Measurements from ENCODE around the gene RNASEH2A. TPM values are rescaled to one million over a fixed set of nuclear protein-coding genes. Genes with fewer than 3 reads are reported as not detected.

Gene RNASEH2A
- total RNA-seq, 1 experiment from 2014 or later: 72.9 TPM

DNA sequence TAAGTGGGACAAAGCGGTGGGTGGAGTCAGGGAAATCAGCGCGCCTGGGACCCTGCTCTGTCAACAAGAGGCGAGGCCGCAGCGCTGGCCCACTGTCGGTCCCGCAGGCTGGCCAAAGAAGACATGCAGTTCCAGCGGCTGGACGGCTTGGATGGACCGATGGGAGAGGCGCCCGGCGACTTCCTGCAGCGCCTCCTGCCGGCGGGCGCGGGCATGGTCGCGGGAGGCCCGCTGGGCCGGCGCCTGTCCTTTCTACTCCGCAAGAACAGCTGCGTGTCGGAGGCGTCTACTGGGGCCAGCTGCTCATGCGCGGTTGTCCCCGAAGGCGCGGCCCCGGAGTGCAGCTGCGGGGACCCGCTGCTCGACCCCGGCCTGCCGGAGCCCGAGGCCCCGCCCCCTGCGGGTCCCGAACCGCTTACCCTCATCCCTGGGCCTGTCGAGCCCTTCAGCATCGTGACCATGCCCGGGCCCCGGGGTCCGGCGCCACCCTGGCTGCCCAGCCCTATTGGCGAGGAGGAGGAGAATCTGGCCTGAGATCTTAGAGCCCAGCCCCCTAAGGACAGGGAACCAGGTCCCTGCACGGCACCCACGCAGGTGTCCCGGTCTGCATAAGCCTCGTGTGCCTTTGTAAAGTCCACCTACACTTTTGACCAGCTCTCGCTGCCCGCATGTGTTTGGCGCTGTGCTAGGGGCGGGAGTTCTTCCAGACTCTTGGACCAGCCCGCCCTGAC is 48.7 kb upstream of the RNASEH2A start:
- Mint-ChIP-seq H3K27ac (peak overlapping the region; percentile 63; the same call in 1 of the 2 replicates), H3K4me1 (peaks cover 2% of the 10 kb centered on the region; the same call in 1 of the 2 replicates), H3K4me3 (peak overlapping the region; percentile 59), H3K9me3 (no peaks in the 10 kb centered on the region), H3K36me3 (peaks cover 5% of the 10 kb centered on the region; the same call in 1 of the 2 replicates), H3K27me3 (ENCODE audit: low read depth) (peaks cover 26% of the 10 kb centered on the region)
- DNase-seq (ENCODE audit: low spot score) (peak; percentile 91), ATAC-seq (peak; percentile 88)
- ChIA-PET CTCF (interaction anchor here (0.5 to 11.1 kb wide), 49 partner anchors 9 to 1257 kb away, joined by 3 to 341 read pairs (median 6); partner anchors contain the start of genes ECSIT, FBXW9, GCDH and GET3), POLR2A (interaction anchor here (0.5 to 1.4 kb wide), 11 partner anchors 9 to 180 kb away, joined by 3 to 12 read pairs (median 4); partner anchors contain the start of genes CALR, FBXW9 and GCDH)
- TF ChIP-seq SP1 (CRISPR knock-in tag; conservative IDR thresholded peaks at IDR 0.05): peak; percentile 30; the same call in 1 of the 2 replicates
- TF ChIP-seq FOXK1 (CRISPR knock-in tag; IDR thresholded peaks at IDR 0.05): 0 out of 2 replicates have a peak, but pooled peaks have one; percentile 31
- TF ChIP-seq, protein P1, sequence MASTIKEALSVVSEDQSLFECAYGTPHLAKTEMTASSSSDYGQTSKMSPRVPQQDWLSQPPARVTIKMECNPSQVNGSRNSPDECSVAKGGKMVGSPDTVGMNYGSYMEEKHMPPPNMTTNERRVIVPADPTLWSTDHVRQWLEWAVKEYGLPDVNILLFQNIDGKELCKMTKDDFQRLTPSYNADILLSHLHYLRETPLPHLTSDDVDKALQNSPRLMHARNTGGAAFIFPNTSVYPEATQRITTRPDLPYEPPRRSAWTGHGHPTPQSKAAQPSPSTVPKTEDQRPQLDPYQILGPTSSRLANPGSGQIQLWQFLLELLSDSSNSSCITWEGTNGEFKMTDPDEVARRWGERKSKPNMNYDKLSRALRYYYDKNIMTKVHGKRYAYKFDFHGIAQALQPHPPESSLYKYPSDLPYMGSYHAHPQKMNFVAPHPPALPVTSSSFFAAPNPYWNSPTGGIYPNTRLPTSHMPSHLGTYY (CRISPR knock-in tag; IDR thresholded peaks at IDR 0.05): peak; percentile 66; the same call in 1 of the 2 replicates
- TF ChIP-seq, protein P2, sequence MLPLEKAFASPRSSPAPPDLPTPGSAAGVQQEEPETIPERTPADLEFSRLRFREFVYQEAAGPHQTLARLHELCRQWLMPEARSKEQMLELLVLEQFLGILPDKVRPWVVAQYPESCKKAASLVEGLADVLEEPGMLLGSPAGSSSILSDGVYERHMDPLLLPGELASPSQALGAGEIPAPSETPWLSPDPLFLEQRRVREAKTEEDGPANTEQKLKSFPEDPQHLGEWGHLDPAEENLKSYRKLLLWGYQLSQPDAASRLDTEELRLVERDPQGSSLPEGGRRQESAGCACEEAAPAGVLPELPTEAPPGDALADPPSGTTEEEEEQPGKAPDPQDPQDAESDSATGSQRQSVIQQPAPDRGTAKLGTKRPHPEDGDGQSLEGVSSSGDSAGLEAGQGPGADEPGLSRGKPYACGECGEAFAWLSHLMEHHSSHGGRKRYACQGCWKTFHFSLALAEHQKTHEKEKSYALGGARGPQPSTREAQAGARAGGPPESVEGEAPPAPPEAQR (CRISPR knock-in tag; IDR thresholded peaks at IDR 0.05): no peak
- no peak for TF ChIP-seq ELF4 (CRISPR knock-in tag; IDR thresholded peaks at IDR 0.05; ENCODE audit: low read depth)
- TF ChIP-seq ATF1 (CRISPR knock-in tag; IDR thresholded peaks at IDR 0.05): no peak
- TF ChIP-seq JUN (CRISPR knock-in tag; IDR thresholded peaks at IDR 0.05): no peak
- TF ChIP-seq, protein P3, sequence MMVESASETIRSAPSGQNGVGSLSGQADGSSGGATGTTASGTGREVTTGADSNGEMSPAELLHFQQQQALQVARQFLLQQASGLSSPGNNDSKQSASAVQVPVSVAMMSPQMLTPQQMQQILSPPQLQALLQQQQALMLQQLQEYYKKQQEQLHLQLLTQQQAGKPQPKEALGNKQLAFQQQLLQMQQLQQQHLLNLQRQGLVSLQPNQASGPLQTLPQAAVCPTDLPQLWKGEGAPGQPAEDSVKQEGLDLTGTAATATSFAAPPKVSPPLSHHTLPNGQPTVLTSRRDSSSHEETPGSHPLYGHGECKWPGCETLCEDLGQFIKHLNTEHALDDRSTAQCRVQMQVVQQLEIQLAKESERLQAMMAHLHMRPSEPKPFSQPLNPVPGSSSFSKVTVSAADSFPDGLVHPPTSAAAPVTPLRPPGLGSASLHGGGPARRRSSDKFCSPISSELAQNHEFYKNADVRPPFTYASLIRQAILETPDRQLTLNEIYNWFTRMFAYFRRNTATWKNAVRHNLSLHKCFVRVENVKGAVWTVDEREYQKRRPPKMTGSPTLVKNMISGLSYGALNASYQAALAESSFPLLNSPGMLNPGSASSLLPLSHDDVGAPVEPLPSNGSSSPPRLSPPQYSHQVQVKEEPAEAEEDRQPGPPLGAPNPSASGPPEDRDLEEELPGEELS (CRISPR knock-in tag; IDR thresholded peaks at IDR 0.05): peak; percentile 29; the same call in 1 of the 2 replicates
- peak; percentile 80; the same call in 1 of the 2 replicates for TF ChIP-seq EMX1 (CRISPR knock-in tag; IDR thresholded peaks at IDR 0.05)
- TF ChIP-seq, protein P4, sequence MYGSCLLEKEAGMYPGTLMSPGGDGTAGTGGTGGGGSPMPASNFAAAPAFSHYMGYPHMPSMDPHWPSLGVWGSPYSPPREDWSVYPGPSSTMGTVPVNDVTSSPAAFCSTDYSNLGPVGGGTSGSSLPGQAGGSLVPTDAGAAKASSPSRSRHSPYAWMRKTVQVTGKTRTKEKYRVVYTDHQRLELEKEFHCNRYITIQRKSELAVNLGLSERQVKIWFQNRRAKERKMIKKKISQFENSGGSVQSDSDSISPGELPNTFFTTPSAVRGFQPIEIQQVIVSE (CRISPR knock-in tag; IDR thresholded peaks at IDR 0.05; ENCODE audit: borderline replicate concordance): no peak
- 0 out of 2 replicates have a peak, but pooled peaks have one; percentile 76 for TF ChIP-seq KAT7 (CRISPR knock-in tag; IDR thresholded peaks at IDR 0.05; ENCODE audit: borderline replicate concordance)
- TF ChIP-seq ZNF121 (CRISPR knock-in tag; IDR thresholded peaks at IDR 0.05): peak; percentile 65
- 0 out of 2 replicates have a peak, but pooled peaks have one; percentile 27 for TF ChIP-seq ZNF671 (CRISPR knock-in tag; IDR thresholded peaks at IDR 0.05)
- TF ChIP-seq, protein P5, sequence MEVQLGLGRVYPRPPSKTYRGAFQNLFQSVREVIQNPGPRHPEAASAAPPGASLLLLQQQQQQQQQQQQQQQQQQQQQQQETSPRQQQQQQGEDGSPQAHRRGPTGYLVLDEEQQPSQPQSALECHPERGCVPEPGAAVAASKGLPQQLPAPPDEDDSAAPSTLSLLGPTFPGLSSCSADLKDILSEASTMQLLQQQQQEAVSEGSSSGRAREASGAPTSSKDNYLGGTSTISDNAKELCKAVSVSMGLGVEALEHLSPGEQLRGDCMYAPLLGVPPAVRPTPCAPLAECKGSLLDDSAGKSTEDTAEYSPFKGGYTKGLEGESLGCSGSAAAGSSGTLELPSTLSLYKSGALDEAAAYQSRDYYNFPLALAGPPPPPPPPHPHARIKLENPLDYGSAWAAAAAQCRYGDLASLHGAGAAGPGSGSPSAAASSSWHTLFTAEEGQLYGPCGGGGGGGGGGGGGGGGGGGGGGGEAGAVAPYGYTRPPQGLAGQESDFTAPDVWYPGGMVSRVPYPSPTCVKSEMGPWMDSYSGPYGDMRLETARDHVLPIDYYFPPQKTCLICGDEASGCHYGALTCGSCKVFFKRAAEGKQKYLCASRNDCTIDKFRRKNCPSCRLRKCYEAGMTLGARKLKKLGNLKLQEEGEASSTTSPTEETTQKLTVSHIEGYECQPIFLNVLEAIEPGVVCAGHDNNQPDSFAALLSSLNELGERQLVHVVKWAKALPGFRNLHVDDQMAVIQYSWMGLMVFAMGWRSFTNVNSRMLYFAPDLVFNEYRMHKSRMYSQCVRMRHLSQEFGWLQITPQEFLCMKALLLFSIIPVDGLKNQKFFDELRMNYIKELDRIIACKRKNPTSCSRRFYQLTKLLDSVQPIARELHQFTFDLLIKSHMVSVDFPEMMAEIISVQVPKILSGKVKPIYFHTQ (CRISPR knock-in tag; IDR thresholded peaks at IDR 0.05): peak; percentile 56; the same call in 1 of the 2 replicates
- peak; percentile 45; the same call in 1 of the 2 replicates for TF ChIP-seq ZNF416 (CRISPR knock-in tag; IDR thresholded peaks at IDR 0.05)
- TF ChIP-seq ZNF138 (CRISPR knock-in tag; conservative IDR thresholded peaks at IDR 0.05): no peak
- TF ChIP-seq, protein P6, sequence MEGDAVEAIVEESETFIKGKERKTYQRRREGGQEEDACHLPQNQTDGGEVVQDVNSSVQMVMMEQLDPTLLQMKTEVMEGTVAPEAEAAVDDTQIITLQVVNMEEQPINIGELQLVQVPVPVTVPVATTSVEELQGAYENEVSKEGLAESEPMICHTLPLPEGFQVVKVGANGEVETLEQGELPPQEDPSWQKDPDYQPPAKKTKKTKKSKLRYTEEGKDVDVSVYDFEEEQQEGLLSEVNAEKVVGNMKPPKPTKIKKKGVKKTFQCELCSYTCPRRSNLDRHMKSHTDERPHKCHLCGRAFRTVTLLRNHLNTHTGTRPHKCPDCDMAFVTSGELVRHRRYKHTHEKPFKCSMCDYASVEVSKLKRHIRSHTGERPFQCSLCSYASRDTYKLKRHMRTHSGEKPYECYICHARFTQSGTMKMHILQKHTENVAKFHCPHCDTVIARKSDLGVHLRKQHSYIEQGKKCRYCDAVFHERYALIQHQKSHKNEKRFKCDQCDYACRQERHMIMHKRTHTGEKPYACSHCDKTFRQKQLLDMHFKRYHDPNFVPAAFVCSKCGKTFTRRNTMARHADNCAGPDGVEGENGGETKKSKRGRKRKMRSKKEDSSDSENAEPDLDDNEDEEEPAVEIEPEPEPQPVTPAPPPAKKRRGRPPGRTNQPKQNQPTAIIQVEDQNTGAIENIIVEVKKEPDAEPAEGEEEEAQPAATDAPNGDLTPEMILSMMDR (IDR thresholded peaks at IDR 0.05): peak; percentile 96
- TF ChIP-seq, protein P7, sequence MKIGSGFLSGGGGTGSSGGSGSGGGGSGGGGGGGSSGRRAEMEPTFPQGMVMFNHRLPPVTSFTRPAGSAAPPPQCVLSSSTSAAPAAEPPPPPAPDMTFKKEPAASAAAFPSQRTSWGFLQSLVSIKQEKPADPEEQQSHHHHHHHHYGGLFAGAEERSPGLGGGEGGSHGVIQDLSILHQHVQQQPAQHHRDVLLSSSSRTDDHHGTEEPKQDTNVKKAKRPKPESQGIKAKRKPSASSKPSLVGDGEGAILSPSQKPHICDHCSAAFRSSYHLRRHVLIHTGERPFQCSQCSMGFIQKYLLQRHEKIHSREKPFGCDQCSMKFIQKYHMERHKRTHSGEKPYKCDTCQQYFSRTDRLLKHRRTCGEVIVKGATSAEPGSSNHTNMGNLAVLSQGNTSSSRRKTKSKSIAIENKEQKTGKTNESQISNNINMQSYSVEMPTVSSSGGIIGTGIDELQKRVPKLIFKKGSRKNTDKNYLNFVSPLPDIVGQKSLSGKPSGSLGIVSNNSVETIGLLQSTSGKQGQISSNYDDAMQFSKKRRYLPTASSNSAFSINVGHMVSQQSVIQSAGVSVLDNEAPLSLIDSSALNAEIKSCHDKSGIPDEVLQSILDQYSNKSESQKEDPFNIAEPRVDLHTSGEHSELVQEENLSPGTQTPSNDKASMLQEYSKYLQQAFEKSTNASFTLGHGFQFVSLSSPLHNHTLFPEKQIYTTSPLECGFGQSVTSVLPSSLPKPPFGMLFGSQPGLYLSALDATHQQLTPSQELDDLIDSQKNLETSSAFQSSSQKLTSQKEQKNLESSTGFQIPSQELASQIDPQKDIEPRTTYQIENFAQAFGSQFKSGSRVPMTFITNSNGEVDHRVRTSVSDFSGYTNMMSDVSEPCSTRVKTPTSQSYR (CRISPR knock-in tag; IDR thresholded peaks at IDR 0.05): no peak
- peak; percentile 53; the same call in 1 of the 2 replicates for TF ChIP-seq CREM (CRISPR knock-in tag; IDR thresholded peaks at IDR 0.05)
- no peak for TF ChIP-seq RORB (CRISPR knock-in tag; IDR thresholded peaks at IDR 0.05)
- TF ChIP-seq, protein P8, sequence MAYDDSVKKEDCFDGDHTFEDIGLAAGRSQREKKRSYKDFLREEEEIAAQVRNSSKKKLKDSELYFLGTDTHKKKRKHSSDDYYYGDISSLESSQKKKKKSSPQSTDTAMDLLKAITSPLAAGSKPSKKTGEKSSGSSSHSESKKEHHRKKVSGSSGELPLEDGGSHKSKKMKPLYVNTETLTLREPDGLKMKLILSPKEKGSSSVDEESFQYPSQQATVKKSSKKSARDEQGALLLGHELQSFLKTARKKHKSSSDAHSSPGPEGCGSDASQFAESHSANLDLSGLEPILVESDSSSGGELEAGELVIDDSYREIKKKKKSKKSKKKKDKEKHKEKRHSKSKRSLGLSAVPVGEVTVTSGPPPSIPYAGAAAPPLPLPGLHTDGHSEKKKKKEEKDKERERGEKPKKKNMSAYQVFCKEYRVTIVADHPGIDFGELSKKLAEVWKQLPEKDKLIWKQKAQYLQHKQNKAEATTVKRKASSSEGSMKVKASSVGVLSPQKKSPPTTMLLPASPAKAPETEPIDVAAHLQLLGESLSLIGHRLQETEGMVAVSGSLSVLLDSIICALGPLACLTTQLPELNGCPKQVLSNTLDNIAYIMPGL (CRISPR knock-in tag; IDR thresholded peaks at IDR 0.05): peak; percentile 85; the same call in 1 of the 2 replicates
